Tibial nerve (tissue), 3 donors: ENCODE data around the gene STK10.

Experiments used
- POLR2A ChIP-seq, 2 donors: fragments of 450-650 bp; IDR thresholded peaks; one replicate each; pipeline ENCODE4 v1.6.1; 2017; ENCODE audit warnings: antibody characterized with exemption in 2 of 2, mild to moderate bottlenecking in 2 of 2, moderate library complexity in 2 of 2
- TF ChIP-seq, protein P1 (sequence below), 5 experiments: fragments of 200-600 bp in 3 of 5; fragments of 450-650 bp in 2 of 5; sonication (generic) in 3 of 5; IDR thresholded peaks; one replicate each; pipeline ENCODE4 v1.5.1; 2016 to 2019; ENCODE audit warnings: antibody characterized with exemption in 5 of 5, mild to moderate bottlenecking in 3 of 5, moderate library complexity in 2 of 5

- TF ChIP-seq, protein P1, sequence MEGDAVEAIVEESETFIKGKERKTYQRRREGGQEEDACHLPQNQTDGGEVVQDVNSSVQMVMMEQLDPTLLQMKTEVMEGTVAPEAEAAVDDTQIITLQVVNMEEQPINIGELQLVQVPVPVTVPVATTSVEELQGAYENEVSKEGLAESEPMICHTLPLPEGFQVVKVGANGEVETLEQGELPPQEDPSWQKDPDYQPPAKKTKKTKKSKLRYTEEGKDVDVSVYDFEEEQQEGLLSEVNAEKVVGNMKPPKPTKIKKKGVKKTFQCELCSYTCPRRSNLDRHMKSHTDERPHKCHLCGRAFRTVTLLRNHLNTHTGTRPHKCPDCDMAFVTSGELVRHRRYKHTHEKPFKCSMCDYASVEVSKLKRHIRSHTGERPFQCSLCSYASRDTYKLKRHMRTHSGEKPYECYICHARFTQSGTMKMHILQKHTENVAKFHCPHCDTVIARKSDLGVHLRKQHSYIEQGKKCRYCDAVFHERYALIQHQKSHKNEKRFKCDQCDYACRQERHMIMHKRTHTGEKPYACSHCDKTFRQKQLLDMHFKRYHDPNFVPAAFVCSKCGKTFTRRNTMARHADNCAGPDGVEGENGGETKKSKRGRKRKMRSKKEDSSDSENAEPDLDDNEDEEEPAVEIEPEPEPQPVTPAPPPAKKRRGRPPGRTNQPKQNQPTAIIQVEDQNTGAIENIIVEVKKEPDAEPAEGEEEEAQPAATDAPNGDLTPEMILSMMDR (IDR thresholded peaks at IDR 0.05): no peak
- TF ChIP-seq POLR2A (IDR thresholded peaks at IDR 0.05): no peak
These were observed 144.2 kb downstream of the STK10 start for GRCh38 chr5:172043865-172044264.
